DMS153 treated with DMSO at 0.1 percent for 48 hours (cell line): ENCODE results near the gene SYMPK.

Source experiments
- DNase-seq: peaks from one replicate; lab custom pipeline; 2025; ENCODE audit not compliant: unreplicated experiment; lab: John Stamatoyannopoulos, UW

The SYMPK gene

DNA sequence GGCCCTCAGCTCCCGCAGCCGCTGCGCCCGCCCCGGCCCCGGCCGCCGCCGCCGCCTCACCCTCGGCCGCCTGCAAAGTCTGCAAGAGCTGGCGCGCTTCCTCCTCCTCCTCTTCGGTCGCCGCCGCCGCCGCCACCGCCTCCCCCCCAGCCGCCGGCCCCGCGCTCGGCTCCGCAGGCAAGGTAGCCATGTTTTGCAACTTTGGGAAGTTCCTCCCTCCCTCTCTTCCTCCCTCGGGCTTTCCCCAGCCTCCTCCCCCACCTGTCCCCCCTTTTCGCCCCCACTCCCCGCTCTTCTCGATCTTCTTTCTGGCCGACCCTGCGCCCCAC, 94.3 kb downstream of the SYMPK start:
- DNase-seq: no peak

DNA sequence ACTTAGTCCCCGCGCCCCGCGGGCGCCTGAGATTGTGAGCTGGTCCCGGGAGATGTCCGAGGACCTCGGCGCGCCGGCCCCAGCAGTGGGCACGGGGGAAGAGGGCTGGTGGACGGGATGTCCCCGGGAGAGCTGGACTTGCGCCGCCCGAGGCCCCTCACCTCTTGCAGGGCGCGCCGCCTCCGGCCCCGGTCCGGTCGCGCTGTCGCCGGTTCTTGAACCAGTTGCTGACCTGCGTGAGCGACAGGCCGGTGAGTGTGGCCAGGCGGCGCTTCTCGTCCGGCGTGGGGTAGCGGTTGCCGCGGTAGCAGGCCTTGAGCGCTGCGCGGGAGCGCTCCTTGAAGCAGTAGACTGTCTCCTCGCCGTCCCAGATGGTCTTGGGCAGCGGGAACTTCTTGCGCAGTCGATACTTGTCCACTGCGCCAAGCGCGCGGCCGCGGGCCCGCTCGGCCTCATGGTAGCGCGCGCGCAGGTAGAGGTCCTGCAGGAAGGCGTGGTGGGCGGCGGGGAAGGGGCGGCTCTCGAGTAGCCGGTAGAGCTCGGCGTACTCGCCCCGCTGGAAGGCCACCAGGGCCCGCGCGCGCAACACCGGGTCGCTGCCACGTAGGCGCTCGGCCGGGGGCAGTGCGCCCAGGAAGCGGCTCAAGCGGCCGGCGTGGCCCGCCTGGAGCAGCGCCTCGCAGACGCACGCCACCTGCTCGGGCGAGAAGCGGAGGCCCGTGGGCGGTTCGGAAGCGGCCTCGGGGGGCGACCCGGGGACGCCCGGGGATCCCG, 94.9 kb downstream of the SYMPK start:
- DNase-seq: no peak

DNA sequence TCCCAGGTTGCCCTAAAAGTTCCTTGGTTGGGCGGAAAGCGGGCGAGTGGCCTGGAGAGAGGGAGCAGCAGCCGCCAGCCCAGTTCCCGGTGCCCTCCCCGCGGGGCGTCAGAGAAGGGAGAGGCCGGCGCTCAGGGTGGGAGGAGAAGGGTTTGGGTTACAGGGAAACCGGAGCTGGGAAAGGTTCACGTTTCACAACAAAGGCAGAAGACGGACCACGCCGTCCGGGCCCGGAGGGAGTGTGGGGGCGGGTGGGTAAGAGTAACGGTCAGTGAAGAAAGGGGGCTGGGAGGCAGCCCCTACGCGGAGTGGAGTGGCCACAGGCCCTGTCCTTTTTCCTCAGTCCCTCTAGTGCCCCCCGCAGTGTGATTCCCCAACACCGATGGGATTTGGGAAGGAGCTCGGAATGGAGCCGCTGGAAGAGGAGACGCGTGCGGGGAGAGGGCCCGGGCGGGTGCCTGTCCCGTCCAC, 95.5 kb downstream of the SYMPK start:
- no peak for DNase-seq

DNA sequence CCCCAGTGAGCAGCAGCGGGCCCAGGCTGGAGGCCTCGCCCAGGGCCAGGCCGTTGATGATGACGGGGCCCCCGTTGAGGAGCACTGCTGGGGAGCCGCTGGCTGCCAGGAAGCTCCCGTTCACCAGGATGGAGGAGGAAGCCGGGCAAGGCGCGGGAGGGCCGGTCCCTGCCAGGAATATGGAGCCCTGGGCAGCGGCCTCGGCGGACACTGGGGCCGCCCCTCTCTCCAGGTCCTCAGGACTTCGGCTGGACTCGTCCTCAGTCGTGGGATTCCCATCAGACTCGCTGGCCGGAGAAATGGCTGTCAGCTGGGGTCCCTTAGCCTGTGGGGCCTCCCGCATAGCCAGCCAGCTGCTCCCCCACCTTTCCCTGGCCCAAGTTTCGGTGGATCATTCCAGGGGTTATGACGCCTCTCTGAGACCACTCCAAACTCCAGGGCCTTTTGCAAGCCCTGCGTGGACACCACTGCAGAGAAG, 96.0 kb downstream of the SYMPK start:
- no peak for DNase-seq

DNA sequence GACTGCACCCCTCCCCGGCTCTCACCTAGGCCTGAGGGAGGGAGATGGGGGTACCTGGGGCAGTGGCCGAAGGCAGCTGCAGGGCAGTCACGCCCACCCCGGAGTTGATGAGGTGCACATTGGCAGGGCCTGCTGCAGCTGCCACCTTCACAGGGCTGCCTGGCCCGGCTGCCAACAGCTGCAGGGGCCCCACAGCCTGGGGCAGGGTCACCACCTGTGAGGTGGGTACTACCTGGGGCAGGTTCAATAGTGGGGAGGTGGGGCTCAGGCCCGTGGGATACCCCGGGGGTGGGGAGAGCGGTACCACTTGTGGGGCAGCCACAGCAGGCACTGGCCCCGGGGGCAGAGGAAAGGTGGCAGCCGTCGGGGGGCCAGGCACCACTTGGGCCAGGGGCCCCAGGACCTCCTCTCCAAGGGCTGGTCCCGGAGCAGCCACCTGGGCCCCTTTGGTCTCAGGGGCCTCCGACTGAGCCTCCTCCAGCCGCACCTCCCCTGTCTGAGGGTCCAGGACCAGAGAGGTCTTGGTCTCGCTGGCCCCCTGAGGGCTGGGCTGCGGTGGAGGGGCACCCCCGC, 96.6 kb downstream of the SYMPK start:
- DNase-seq: no peak

DNA sequence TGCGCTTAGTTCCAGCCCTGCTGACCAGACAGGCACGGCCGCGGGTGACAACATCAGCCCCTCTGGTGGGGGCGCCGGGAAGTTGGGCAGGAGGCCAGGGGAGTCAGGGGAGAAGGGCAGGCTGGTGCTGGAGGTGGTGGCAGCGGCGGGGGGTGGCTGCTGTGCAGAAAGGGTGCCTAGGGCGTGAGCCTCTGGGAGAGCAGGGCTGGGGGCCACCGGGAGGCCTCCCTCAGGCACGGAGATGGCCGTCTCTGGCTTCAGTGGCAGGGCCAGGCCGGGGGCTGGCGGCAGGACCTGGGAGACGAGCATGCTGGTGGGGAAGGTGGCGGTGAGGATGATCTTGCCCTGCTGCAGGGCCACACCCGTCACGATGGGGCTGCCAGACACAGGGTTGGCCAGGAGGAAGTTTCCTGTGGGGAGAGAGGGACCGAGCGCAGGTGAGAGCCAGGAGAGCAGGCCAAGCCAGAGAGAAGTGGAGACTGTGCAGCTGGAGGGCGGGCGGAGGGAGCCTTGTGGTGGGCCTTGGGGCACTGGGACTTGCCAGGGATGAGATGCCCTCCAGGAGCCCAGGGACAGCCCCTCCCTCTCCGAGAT, 97.1 kb downstream of the SYMPK start:
- DNase-seq: no peak
